Body of pancreas (tissue), 4 donors: Measurements from ENCODE around the gene HEXIM2.

Experiments
- CTCF ChIP-seq, 7 experiments: fragments of 450-650 bp in 4 of 7; fragments of 200-600 bp in 3 of 7; sonication (generic) in 3 of 7; IDR thresholded peaks; one replicate each; pipeline ENCODE4 v1.5.1; 2016 to 2019; ENCODE audit warnings: antibody characterized with exemption in 7 of 7
- POLR2A ChIP-seq, 3 donors: fragments of 450-650 bp; IDR thresholded peaks; one replicate each; pipeline ENCODE4 v1.6.1; 2016; ENCODE audit warnings: antibody characterized with exemption in 3 of 3, mild to moderate bottlenecking in 2 of 3

- TF ChIP-seq CTCF (IDR thresholded peaks at IDR 0.05): no peak
- peak in 1 of 3 donors; percentile 2 for TF ChIP-seq POLR2A (IDR thresholded peaks at IDR 0.05)
Observed at GRCh38 chr17:45123930-45124796, 37.5 kb upstream of the HEXIM2 start.
